T-cell (primary cell): Measurements from ENCODE around the gene IP6K1. TPM values are rescaled to one million over a fixed set of nuclear protein-coding genes. Genes with fewer than 3 reads are reported as not detected.

Experiments
- ATAC-seq, 4 experiments: fragments of 200-7000 bp in 3 of 4; fragments of 150-1000 bp in 1 of 4; cut with Tn5 transposase; replicated peaks in 1 of 4; 1 replicate in 3 of 4; 2 replicates in 1 of 4; pipeline ENCODE4 v1.10.0; 2021; ENCODE audit warnings: moderate library complexity in 3 of 4, mild to moderate bottlenecking in 2 of 4, moderate number of reproducible peaks in 1 of 4
- CTCF ChIA-PET, 2 donors: fragments of 300-600 bp; sonication (Branson Sonifier 250); formaldehyde crosslinking; loops; one replicate each; lab custom pipeline; 2022; ENCODE audit warnings: antibody characterized with exemption in 2 of 2; lab: Charles Lee
- POLR2A ChIA-PET, 2 donors: fragments of 300-600 bp; sonication (Branson Sonifier 250); formaldehyde crosslinking; loops; one replicate each; lab custom pipeline; 2022; ENCODE audit warnings: antibody characterized with exemption in 2 of 2; lab: Charles Lee
- DNase-seq, 35 experiments: peaks; one replicate each; pipeline versions ENCODE4 v3.0.0 to v3.0.0-alpha.2; 2013 to 2023
- H3K27ac ChIP-seq: one replicate; pipeline ENCODE4 v1.5.1; 2013; ENCODE audit warnings: low read length
- H3K27me3 ChIP-seq, 2 experiments: replicated peaks in 1 of 2; 1 replicate in 1 of 2; 2 replicates in 1 of 2; pipeline versions ENCODE4 v1.6.1 to v1.7.0; 2013; ENCODE audit warnings: low read length in 1 of 2, mixed read lengths in 1 of 2; ENCODE audit not compliant: control insufficient read depth in 2 of 2, insufficient read depth in 2 of 2; ENCODE audit errors: extremely low read depth in 1 of 2
- H3K36me3 ChIP-seq, 2 donors: 1 replicate in 1 of 2; 2 replicates in 1 of 2; pipeline versions ENCODE4 v1.6.1 to v1.7.0; 2013; ENCODE audit warnings: low read length in 1 of 2; ENCODE audit not compliant: control insufficient read depth in 2 of 2, insufficient read depth in 1 of 2; ENCODE audit errors: extremely low read depth in 1 of 2
- H3K4me1 ChIP-seq, 2 experiments: 1 replicate in 1 of 2; 2 replicates in 1 of 2; pipeline versions ENCODE4 v1.6.1 to v1.7.0; 2013; ENCODE audit warnings: low read length in 2 of 2, mixed read lengths in 1 of 2; ENCODE audit not compliant: insufficient read depth in 2 of 2, control insufficient read depth in 1 of 2; ENCODE audit errors: extremely low read depth in 1 of 2
- H3K4me3 ChIP-seq, 2 donors: 1 replicate in 1 of 2; 2 replicates in 1 of 2; pipeline versions ENCODE4 v1.5.1 to v1.7.0; 2013; ENCODE audit warnings: mild to moderate bottlenecking in 2 of 2, low read length in 1 of 2, moderate library complexity in 1 of 2; ENCODE audit not compliant: control insufficient read depth in 1 of 2; ENCODE audit errors: extremely low read depth in 1 of 2
- H3K9me3 ChIP-seq: 2 replicates; pipeline ENCODE4 v1.7.0; 2013
- H3K27ac Mint-ChIP-seq, 2 donors: one replicate each; pipeline ENCODE4 v1.8.0; 2020 to 2021; ENCODE audit warnings: mild to moderate bottlenecking in 2 of 2, mixed read lengths in 2 of 2
- H3K27me3 Mint-ChIP-seq, 2 donors: one replicate each; pipeline ENCODE4 v1.8.0; 2021 to 2022; ENCODE audit warnings: mixed read lengths in 2 of 2
- H3K36me3 Mint-ChIP-seq: one replicate; pipeline ENCODE4 v1.8.0; 2021; ENCODE audit warnings: mixed read lengths
- H3K4me1 Mint-ChIP-seq, 3 donors: one replicate each; pipeline ENCODE4 v1.8.0; 2020 to 2022; ENCODE audit warnings: mixed read lengths in 3 of 3, mild to moderate bottlenecking in 1 of 3
- H3K4me3 Mint-ChIP-seq, 3 donors: one replicate each; pipeline ENCODE4 v1.8.0; 2020 to 2022; ENCODE audit warnings: mild to moderate bottlenecking in 3 of 3, mixed read lengths in 3 of 3, moderate library complexity in 3 of 3
- H3K9me3 Mint-ChIP-seq, 3 donors: one replicate each; pipeline ENCODE4 v1.8.0; 2020 to 2022; ENCODE audit warnings: mixed read lengths in 3 of 3
- WGBS: methylation state at CpG from one replicate; pipeline ENCODE4 v1.1.5; 2013; ENCODE audit warnings: missing lambda C conversion rate; ENCODE audit not compliant: insufficient coverage; 5-methylcytosine and 5-hydroxymethylcytosine counted together
- total RNA-seq, 35 experiments: library from RNA in 6 of 35; stranded (reverse) in 6 of 35; fragments of 120-200 nt in 1 of 35; gene quantifications; one replicate each; pipeline versions ENCODE4 v1.2.1 to v1.2.4 and lab custom pipeline; 2013 to 2026

Gene IP6K1
- total RNA-seq, 5 donors from 2014 or later (not counting 1 experiment from before 2014, with no cell fraction given): 31.6 to 62.2 (median 57.0) TPM

DNA sequence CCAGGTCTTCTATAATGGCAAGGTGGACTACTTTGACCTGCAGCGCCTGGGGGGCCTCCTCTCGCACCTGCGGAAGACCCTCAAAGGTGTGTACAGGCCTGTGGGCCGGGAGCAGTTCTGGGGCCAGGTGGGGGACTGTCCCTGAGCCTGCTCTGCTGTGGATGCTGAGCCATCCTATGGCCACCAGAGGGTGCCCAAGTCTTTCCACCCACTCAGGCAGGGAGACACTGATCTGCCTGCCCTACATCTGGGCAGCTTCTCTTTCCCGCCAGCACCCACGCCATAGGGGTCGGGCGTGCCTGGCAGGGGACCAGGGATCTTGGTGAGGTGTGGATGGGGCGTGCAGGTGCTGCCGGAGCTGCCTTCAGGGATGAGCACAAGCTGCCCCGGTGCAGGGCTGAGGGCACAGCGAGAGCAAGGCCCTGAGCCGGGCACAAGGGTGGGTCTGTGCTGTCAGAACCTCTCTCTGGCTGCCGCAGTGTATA is 82.9 kb downstream of the IP6K1 start:
- Mint-ChIP-seq H3K36me3 (peaks cover 15% of the 10 kb centered on the region), H3K27ac (no peak overlapping the region), H3K9me3 (no peaks in the 10 kb centered on the region), H3K4me1 (no peaks in the 10 kb centered on the region), H3K27me3 (no peaks in the 10 kb centered on the region), H3K4me3 (no peak overlapping the region)
- peaks cover 13 to 60% of the 10 kb centered on the region in 2 donors for H3K36me3 ChIP-seq
- H3K27ac ChIP-seq: no peak overlapping the region
- no peak overlapping the region for H3K4me3 ChIP-seq
- CTCF ChIA-PET: no interaction called here
- POLR2A ChIA-PET: no interaction called here
- H3K27me3 ChIP-seq: no peaks in the 10 kb centered on the region
- H3K4me1 ChIP-seq: peaks cover 0 to 9% of the 10 kb centered on the region in 2 experiments
- WGBS: 84% methylated on average over 9 of the region's 14 CpGs
- peak; percentile 35 to 81 (median 61) for DNase-seq
- no peaks in the 10 kb centered on the region for H3K9me3 ChIP-seq
- ATAC-seq: peak; percentile 91 to 99 (median 94)

DNA sequence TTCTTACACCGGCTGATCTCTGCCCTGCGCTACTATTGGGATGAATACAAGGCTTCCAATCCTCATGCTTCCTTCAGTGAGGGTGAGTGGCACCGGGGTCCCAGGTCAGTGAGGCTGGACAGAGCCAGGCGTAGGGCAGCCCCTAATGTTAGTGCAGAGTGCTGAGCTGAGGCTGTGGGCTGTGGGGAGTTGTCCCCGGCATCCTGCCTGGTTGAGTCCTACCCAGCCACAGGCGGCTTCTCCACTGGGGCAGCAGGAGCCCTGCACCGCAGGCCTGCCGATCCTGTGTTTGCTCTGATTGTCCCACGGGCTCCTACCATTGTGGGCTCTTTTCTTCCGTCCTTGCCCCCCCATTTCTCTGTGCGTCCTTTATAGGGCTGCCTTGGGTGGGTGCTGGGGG is 83.7 kb downstream of the IP6K1 start:
- no peak overlapping the region for H3K4me3 Mint-ChIP-seq
- no peaks in the 10 kb centered on the region for H3K9me3 Mint-ChIP-seq
- ChIA-PET POLR2A (no interaction called here), CTCF (no interaction called here)
- 96% methylated on average over 8 of the region's 11 CpGs for WGBS
- H3K27me3 Mint-ChIP-seq: no peaks in the 10 kb centered on the region
- Histone ChIP-seq H3K4me3 (no peak overlapping the region), H3K27ac (no peak overlapping the region), H3K27me3 (no peaks in the 10 kb centered on the region), H3K36me3 (peaks cover 19 to 68% of the 10 kb centered on the region in 2 donors), H3K4me1 (peaks cover 0 to 9% of the 10 kb centered on the region in 2 experiments), H3K9me3 (no peaks in the 10 kb centered on the region)
- DNase-seq: no peak
- no peak overlapping the region for H3K27ac Mint-ChIP-seq
- peaks cover 15% of the 10 kb centered on the region for H3K36me3 Mint-ChIP-seq
- no peak for ATAC-seq
- no peaks in the 10 kb centered on the region for H3K4me1 Mint-ChIP-seq

DNA sequence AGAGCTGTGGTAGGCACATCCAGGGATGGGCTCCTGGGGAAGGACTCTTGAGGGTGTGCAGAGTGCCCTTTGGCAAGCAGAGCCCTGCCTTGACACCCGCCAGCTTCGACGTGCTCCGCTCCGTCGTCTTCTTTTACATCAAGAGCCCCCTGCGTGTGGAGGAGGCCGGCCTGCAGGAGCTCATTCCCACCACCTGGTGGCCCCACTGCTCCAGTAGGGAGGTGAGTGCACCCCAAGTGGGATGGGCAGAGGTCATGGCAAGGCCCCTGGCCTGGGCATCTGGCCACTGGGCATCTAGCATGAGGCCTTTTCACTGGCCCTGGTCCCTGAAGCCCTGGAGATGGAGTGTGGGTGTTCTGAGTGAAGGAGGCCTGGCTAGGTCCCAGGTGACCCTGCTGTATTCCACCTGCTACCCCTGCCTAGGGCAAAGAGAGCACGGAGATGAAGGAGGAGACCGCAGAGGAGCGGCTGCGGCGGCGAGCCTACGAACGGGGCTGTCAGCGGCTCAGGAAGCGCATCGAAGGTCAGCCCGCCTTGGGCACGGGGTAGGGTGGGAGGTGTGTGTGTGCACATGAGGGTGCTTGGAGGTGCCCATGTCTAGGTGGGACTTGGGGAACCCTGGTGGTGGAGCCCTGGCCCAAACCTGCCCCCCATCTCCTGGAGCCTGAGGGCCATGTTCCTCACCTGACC is 84.8 kb downstream of the IP6K1 start:
- Histone ChIP-seq H3K27ac (no peak overlapping the region), H3K36me3 (peaks cover 23 to 73% of the 10 kb centered on the region in 2 donors), H3K4me1 (peaks cover 0 to 9% of the 10 kb centered on the region in 2 experiments), H3K9me3 (no peaks in the 10 kb centered on the region), H3K4me3 (no peak overlapping the region), H3K27me3 (no peaks in the 10 kb centered on the region)
- Mint-ChIP-seq H3K9me3 (no peaks in the 10 kb centered on the region), H3K4me1 (no peaks in the 10 kb centered on the region), H3K36me3 (peaks cover 9% of the 10 kb centered on the region), H3K4me3 (no peak overlapping the region), H3K27ac (peak overlapping the region in 1 of 2 donors; percentile 11), H3K27me3 (no peaks in the 10 kb centered on the region)
- WGBS: 95% methylated on average over 11 of the region's 21 CpGs
- POLR2A ChIA-PET: no interaction called here
- CTCF ChIA-PET: interaction anchor here in 1 of 2 donors (0.5 kb wide), 1 partner anchor 176 kb away, joined by 3 read pairs; no protein-coding TSS in a partner anchor
- no peak for DNase-seq
- ATAC-seq: no peak

DNA sequence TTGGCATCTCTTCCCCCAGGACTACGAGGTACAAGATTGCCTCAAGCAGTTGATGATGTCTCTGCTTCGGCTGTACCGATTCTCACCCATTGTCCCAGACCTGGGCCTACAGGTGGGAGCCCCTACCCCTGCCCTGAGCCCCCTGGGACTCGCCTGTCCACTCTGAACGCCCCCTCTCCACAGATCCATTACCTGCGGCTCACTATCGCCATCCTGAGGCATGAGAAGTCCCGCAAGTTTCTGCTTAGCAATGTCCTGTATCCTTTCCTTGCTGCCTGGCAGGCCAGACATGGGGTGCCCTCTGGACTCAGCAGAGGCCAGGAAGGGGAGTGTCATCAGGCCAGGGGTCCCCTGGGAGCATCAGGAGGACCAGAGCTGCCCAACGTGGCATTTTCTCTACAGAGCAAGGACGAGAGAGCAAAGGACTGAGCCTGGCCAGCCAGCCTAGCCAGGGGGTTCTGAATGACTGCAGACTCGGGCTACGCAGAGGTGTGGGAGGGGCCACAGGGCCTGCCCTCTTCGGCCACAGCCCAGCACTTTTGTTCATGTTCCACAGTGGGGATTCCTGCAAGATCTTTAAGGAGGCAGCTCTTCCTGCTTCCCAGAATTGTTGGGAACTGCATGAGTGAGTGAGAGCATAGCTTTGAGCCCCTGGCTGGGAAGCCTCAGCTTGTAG is 85.8 kb downstream of the IP6K1 start:
- peaks cover 23 to 66% of the 10 kb centered on the region in 2 donors for H3K36me3 ChIP-seq

DNA sequence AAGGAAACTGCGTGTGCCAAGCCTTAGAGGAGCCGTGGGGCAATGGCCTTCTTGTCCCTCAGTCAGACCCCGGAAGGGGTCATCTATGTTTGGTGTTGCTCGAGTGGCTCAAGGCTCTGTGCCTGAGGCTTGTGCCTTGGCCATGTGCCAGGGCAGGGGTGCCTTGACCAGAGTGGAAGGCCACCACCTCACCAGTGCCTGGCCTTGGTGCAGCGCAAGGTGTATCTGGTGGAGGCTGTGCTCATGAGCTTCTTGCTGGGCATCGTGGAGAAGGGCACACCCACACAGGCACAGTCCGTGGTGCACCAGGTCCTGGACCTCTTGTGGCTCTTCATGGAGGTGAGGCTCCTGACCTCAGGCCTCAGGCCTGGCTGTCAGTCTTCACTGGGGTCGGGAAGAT is 86.3 kb downstream of the IP6K1 start:
- peaks cover 9% of the 10 kb centered on the region for H3K36me3 Mint-ChIP-seq
- 80% methylated on average over 6 of the region's 8 CpGs for WGBS

More for the DNA sequence above, 85.8 kb downstream of the IP6K1 start:
- ChIA-PET CTCF (interaction anchor here in 1 of 2 donors (0.5 kb wide), 1 partner anchor 177 kb away, joined by 3 read pairs; no protein-coding TSS in a partner anchor), POLR2A (interaction anchor here in 1 of 2 donors (0.5 kb wide), 1 partner anchor 630 kb away, joined by 3 read pairs; no protein-coding TSS in a partner anchor)
- H3K27me3 ChIP-seq: no peaks in the 10 kb centered on the region
- Mint-ChIP-seq H3K4me3 (no peak overlapping the region), H3K9me3 (no peaks in the 10 kb centered on the region), H3K36me3 (peaks cover 9% of the 10 kb centered on the region), H3K27ac (no peak overlapping the region), H3K4me1 (no peaks in the 10 kb centered on the region), H3K27me3 (no peaks in the 10 kb centered on the region)
- DNase-seq: no peak
- H3K27ac ChIP-seq: no peak overlapping the region
- H3K4me3 ChIP-seq: no peak overlapping the region
- WGBS: 92% methylated on average over 13 of the region's 13 CpGs
- no peak for ATAC-seq
- H3K4me1 ChIP-seq: peaks cover 0 to 9% of the 10 kb centered on the region in 2 experiments
- no peaks in the 10 kb centered on the region for H3K9me3 ChIP-seq

DNA sequence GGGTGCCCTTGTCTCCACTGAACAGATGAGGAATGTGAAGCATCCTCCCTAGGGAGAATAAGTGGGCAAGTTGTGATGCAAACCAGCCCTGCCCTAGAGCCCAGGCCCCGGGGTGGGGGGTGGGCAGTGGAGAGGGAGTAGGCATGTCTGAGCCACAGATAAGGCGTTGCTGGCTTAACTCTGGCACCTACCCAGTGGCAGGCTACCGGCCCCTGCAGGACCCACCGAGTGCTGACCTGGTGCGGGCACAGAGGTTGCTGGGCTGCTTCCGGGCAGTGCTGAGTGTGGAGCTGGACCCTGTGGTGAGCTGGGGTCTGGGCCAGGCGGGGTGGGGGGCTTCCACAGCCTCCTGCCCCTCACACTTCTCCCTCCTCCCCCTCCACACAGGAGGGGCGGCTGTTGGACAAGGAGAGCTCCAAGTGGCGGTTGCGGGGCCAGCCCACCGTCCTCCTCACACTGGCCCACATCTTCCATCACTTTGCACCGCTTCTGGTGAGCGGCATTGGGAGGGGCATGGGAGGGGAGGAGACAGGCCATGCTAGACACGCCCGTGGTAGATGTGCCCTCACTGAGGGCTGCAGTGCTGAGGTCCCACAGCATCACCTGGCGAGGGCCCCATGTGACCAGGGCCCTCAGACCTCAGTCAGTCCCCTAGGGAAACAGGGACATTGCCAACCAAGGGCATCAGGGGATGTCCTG is 86.9 kb downstream of the IP6K1 start:
- H3K36me3 Mint-ChIP-seq: peaks cover 9% of the 10 kb centered on the region
- no peaks in the 10 kb centered on the region for H3K27me3 Mint-ChIP-seq
- DNase-seq (no peak), ATAC-seq (no peak)
- 97% methylated on average over 5 of the region's 16 CpGs for WGBS
- ChIA-PET POLR2A (no interaction called here), CTCF (no interaction called here)
- no peak overlapping the region for H3K4me3 ChIP-seq
- H3K4me1 Mint-ChIP-seq: no peaks in the 10 kb centered on the region
- no peaks in the 10 kb centered on the region for H3K9me3 ChIP-seq
- peaks cover 0 to 9% of the 10 kb centered on the region in 2 experiments for H3K4me1 ChIP-seq
- H3K27ac ChIP-seq: no peak overlapping the region
- peaks cover 23 to 59% of the 10 kb centered on the region in 2 donors for H3K36me3 ChIP-seq
- no peaks in the 10 kb centered on the region for H3K9me3 Mint-ChIP-seq
- no peak overlapping the region for H3K4me3 Mint-ChIP-seq
- H3K27ac Mint-ChIP-seq: no peak overlapping the region
- no peaks in the 10 kb centered on the region for H3K27me3 ChIP-seq

More for the DNA sequence above, 86.3 kb downstream of the IP6K1 start:
- ChIA-PET CTCF (no interaction called here), POLR2A (no interaction called here)
- peaks cover 0 to 9% of the 10 kb centered on the region in 2 experiments for H3K4me1 ChIP-seq
- H3K9me3 Mint-ChIP-seq: no peaks in the 10 kb centered on the region
- no peak overlapping the region for H3K27ac ChIP-seq
- DNase-seq (no peak), ATAC-seq (no peak)
- H3K27me3 Mint-ChIP-seq: no peaks in the 10 kb centered on the region
- no peaks in the 10 kb centered on the region for H3K27me3 ChIP-seq
- peaks cover 23 to 64% of the 10 kb centered on the region in 2 donors for H3K36me3 ChIP-seq
- H3K4me3 Mint-ChIP-seq: no peak overlapping the region
- no peak overlapping the region for H3K27ac Mint-ChIP-seq
- H3K4me3 ChIP-seq: no peak overlapping the region
- H3K9me3 ChIP-seq: no peaks in the 10 kb centered on the region
- no peaks in the 10 kb centered on the region for H3K4me1 Mint-ChIP-seq
